GM19324 (cell line): Measurements from ENCODE around the gene TSPAN32.
"Not testable (repeated sequence)": the region's sequence is repeated elsewhere in the genome, so short reads cannot be mapped to it uniquely, and the experiment has no call there.

ENCODE experiments used
- ATAC-seq: cut with Tn5 transposase; IDR thresholded peaks from one replicate; pipeline ENCODE4 v1.9.1; 2021; ENCODE audit warnings: mild to moderate bottlenecking, moderate library complexity; ENCODE audit not compliant: unreplicated experiment, low FRiP score

TSPAN32 gene

DNA sequence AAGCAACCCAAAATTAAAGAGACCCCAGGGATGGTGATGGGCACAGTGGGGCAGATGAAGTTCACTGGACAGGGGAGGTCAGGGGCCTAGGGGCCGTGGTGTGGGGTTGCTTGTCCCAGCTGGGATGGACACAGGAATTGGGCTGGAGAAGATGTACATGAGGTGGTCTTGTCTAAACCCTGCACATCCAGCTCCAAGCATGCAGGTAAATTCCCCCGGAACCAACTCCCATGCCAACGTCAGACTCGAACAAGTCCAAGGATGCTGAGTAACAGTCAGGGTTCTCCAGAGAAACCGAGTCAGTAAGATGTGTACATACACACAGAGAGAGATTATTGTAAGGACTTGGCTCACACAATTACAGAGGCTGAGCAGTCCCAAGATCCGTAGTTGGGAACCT is 28.9 kb downstream of the TSPAN32 start:
- ATAC-seq = no peak

DNA sequence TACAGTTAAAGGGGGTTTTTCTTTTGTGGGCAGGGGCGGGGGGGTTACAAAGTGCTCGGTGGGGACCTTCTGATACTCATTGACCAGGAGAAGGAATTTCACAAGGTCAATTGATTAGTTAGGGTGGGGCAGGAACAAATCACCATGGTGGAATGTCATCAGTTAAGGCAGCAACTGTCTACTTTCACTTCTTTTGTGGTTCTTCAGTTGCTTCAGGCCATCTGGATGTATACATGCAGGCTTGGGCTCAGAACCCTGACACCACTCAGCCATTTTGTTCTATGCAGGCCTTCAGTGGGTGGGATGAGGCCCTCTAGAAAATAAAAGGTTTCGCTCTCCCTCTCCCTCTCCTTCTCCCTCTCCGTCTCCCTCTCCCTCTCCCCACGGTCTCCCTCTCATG is 29.6 kb downstream of the TSPAN32 start:
- ATAC-seq = no peak

DNA sequence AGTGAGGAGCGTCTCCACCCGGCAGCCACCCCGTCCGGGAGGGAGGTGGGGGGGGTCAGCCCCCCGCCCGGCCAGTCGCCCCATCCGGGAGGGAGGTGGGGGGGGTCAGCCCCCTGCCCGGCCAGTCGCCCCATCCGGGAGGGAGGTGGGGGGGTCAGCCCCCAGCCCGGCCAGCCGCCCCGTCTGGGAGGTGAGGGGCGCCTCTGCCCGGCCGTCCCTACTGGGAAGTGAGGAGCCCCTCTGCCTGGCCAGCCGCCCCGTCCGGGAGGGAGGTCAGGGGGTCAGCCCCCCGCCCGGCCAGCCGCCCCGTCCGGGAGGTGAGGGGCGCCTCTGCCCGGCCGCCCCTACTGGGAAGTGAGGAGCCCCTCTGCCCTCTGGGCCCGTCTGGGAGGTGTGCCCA is 30.8 kb downstream of the TSPAN32 start:
- not testable (repeated sequence) for ATAC-seq

DNA sequence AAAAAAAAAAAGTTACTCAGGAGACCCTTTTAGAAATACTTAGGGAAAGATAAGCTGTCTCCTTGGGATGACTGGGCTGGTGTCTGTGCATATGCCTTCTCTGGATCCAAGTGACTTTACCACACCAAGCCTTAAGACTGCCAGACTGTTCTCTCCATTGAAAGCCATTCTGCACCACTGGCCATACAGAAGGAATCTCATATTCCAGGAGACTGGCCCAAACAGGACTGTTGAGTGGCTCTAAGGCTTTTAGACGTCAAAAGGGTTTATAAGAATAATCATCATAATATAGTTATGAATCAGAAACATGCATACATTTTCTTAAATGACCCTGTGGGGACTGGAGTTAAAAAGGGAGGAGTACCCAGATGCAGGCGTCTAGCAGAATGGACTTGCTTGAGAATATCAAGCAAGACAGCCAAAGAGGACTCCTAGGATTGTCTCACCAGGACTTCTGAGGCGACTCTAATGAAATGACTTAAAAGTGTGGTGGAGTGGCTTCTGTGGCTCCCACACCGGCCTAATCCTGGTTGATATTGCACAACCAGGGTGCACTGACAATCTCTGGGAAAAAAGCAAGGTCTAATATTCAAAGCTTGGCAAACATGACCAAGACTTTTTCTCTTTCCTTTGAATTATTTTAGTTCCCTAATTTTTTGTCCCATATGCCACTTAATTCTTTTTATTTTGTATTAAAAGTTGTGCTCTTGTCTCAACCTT is 31.8 kb downstream of the TSPAN32 start:
- not testable (repeated sequence) for ATAC-seq

DNA sequence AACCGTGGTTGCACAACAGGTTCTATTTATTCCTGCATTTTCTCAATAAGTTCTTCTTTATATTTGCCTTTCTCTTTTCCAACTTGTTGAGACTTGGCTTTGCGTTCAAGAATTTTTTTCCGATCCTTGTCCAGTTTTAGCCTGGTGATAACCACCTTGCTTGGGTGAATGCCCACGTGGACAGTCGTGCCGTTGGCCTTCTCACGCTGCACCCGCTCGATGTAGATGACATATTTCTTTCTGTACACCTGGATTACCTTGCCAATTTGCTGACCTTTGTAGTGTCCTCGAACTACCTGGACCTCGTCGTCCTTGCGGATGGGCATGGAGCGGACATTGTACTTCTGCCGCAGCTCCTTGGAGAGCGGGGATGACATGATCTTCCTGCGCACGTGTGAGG is 33.5 kb downstream of the TSPAN32 start:
- not testable (repeated sequence) for ATAC-seq

DNA sequence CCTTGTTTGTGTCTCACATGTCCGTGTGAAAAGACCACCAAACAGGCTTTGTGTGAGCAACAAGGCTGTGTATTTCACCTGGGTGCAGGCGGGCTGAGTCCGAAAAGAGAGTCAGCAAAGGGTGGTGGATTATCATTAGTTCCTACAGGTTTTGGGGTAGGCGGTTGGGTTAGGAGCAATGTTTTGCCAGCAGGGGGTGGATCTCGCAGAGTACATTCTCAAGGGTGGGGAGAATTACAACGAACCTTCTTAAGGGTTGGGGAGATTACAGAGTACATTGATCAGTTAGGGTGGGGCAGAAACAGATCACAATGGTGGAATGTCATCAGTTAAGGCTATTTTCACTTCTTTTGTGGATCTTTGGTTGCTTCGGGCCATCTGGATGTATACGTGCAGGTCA is 36.9 kb downstream of the TSPAN32 start:
- not testable (repeated sequence) for ATAC-seq

DNA sequence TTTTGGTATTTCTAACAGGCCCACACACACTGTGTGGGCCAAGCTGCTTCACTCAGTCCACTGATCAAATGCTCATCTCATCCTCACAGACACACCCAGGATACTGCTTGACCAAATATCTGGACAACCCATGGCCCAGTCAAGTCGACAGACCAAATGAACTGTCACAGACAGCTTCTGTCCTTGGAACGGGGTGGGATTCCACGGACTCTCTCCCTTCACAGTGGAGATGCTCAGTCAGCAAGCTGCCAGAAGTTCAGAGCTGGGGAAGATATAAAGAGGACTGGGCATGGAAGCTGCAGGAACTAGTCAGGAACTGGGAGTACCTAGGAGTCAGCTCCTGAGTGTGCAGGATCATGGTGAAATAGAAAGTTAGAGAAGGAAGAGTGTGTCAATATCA is 40.7 kb downstream of the TSPAN32 start:
- no peak for ATAC-seq

DNA sequence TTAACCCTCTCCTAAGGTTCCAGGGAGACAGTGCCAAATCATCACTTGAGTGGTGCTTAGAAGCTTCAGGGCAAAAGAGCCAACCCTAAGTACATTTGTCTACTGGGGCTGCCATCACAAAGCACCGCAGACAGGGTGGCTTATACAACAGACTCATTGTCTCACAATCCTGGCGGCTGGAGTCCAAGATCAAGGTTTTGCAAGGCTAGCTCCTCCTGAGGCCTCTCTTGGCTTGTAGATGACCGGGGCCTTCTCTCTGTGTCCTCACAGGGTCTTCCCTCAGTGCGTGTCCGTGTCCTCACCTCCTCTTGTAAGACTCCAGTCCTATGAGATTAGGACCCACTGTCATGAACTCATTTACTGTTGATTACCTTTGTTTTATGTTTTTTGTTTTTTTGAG is 41.2 kb downstream of the TSPAN32 start:
- ATAC-seq = no peak

DNA sequence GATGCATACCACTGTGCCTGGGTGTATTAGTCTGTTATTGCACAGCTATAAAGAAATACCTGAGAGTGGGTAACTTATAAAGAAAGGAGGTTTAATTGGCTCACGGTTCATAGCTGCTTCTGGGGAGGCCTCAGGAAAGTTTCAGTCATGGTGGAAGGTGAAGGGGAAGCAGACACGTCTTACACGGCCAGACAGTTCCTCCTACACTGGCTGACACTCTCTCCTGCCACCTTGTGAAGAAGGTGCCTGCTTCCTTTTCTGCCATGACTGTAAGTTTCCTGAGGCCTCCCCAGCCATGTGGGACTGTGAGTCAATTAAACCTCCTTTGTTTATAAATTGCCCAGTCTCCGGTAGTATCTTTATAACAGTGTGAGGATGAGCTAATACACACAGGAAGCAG is 41.7 kb downstream of the TSPAN32 start:
- no peak for ATAC-seq

DNA sequence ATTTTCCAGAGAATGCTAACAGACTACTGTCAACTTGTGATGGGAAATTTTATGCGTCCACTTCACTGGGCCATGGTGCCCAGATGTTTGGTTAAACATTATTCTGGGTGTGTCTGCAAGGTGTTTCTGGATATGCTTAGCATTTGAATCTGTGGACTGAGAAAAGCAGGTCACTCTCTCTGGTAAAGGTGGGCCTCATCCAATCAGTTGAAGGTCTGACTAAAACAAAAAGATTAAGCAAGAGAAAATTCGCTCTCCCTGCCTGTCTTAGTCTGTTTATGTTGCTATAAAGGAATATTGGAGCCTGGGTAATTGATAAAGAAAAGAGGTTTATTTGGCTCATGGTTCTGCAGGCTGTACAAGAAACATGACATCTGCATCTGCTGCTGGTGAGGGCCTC is 43.2 kb downstream of the TSPAN32 start:
- no peak for ATAC-seq

DNA sequence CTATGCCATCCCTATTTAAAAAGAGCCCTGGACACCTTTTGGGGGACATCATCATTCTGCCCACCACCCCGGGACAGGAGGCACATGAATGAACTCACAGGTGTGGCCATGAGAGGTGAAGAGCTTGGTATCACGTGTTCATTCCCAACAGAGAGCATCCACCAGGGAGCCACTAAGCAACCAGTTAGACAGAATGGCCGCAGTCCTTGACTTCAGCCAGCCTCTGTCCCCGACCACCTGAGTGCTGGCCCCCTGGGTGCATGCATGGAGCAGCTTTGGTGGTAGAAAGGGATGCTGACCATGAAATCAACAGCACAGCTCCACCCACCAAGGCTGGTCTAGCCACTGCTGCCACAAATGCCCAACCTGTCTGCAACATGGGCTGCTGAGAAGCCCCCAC is 44.2 kb downstream of the TSPAN32 start:
- no peak for ATAC-seq

DNA sequence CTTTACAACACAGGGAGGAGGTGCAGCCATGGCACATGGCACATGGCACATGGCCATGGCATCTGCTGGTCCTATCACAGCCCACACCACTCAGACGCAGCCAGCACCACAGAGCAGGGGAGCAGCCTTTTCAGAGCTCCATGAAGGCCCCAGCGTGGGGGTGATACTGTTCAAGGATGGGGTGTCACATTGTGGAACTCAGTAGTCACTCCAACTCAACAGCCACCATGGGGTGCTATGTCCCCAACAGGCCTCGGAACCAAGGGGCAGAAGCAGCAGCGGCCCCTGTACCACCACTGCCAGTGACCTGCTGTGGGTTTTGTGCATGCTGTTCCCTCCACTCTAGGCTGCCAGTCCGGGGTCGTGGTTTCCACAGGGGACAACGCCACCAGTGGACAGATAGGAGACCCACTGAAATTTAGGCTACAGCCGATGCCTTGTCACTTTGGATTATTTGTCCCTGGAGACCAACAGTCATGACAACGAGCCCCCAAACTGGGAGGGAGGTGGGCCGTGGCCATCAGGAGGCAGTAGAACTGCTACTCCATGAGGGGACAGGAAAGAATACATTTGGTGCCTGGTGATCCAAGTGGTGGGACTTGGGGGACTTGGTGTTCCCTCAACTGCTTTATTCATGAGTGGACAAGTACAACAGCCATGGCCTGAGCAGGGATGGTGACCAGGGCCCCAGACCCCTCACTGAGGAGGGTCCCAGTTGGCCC is 44.9 kb downstream of the TSPAN32 start:
- no peak for ATAC-seq

DNA sequence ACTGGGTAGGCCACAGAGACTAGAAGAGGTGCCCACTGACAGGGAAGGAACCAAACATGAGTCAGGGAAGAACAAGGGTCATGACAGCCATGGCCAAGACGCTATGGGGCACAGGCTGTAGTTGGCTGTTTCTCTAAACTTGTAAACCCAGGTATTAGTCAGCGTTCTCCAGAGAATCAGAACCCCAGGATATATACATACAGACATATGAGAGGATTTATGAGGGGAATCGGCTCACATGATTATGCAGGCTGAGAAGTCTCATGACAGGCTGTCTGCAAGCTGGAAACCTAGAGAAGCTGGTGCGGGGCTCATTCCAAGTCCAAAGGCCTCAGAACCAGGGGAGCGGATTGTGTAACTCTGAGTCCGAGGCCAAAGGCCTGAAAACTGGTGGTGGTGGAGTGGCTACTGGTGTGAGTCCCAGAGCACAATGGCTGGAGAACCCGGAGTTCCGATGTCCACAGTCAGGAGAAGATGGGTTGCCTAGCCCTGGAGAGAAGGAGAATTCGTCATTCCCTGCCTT is 45.6 kb downstream of the TSPAN32 start:
- ATAC-seq = no peak

DNA sequence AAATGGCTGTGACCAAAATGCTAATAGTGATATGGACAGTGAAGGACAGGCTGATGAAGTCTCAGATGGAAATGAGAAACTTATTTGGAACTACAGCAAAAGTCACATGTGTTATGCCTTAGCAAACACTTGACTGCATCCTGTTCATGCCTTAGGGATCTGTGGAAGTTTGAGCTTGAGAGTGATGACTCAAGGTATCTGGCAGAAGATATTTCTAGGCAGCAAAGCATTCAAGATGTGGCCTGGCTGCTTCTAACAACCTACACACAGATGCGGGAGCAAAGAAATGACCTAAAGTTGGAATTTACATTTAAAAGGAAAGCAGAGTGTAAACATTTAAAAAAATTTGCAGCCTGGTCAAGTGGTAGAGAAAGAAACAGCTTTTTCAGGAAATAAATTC is 47.2 kb downstream of the TSPAN32 start:
- ATAC-seq = no peak

DNA sequence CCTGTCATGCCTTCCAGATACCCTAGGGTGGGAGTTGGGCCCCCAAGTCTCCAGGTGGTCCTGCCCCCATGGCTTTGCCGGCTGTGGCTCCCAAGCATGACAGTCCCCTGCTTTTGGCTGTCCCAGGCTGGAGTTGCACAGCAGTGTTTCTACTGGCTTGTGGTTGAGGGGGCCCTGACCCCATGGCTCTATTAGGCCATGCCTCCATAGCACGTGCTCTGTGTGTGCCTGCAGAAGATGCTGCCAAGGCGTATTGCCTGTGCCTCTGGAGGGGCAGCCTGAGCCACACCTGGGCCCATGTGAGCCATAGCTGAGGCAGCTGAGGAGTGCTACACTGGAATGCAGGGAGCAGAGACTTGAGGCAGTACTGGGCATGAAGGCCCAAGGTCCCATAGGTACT is 49.9 kb downstream of the TSPAN32 start:
- ATAC-seq = no peak

DNA sequence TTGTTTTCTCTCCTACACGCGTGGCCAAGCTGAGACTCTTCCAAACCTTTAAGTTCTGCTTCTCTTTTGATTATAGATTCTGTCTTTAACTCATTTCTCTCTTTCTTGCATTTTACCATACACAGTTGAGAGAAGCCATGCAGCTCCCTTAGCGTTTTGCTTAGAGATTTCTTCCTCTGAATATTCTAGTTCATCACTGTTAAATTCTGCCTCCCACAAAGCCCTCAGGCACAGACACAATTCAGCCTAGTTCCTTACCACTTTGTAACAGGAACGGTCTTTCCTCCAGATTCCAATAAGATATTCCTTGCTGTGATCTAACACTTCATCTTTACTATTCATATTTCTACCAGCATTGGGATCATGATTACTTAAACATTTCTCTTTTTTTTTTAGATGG is 50.6 kb downstream of the TSPAN32 start:
- ATAC-seq = no peak

DNA sequence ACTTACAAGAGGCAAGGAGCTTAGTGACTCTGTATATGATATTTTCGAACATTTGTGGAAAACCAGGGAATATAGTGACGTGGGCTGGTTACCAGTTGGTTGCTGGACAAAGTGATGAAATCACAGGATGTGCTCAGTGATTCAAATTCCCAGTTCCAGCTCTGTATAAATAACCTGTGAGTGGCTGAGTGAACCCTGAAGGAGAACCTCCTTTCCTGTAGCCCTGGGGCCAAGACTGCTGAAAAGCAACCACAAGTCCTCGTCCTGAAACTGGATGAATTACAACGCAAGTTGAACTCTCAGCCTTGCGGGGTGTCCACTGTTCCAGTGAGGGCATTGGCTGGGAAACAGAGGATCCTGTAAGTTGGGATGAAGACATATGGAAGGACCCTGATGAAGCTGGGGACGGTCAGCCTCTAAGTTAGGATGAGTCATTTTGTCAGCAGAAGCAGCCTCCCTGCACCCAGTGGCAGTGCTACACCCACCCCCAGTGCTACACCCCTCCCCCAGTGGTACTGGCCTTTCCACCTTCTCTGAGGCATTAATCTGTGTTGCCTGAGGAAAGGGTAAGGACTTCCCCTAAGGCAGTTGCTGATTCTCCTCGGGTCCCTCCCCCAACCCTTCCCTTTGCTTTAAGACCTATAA is 53.3 kb downstream of the TSPAN32 start:
- no peak for ATAC-seq

DNA sequence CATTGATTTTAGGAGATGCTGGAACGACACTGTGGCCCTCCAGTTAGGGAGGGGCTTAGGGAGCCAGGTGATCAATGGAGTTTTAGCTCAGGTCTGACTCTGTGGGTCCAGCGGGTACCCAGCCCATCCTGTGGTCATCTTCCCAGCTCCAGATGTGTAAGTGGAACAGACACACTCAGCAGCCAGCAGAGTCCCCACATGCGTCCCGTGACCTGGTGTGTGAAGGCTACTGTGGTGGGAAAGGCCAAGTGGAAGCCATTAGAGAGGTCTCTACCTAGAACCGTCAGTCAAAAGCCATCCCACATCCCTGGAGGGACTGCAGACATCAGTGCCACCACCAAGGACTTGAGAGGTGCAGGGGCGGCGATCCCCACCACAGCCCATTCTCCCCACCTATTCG is 55.4 kb downstream of the TSPAN32 start:
- no peak for ATAC-seq

DNA sequence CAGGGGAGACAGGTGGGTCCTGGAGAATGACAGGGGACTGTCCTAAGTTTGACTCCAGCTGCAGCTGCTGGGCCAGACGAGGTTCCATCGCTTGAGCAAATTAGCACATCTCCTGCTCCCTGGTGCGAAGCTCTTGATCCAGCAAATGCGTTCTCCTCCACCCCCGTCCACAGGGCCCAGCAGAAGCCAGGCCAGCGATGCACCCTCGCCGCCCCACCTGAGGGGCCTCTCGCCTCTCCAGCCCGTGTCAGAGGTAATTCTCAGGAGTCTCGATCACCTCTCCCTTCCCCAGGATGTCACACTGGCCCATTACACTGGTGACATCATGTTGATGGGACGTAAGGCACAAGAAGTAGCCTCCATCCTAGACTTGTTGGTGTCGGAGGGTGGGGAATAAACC is 55.8 kb downstream of the TSPAN32 start:
- ATAC-seq = not testable (repeated sequence)

DNA sequence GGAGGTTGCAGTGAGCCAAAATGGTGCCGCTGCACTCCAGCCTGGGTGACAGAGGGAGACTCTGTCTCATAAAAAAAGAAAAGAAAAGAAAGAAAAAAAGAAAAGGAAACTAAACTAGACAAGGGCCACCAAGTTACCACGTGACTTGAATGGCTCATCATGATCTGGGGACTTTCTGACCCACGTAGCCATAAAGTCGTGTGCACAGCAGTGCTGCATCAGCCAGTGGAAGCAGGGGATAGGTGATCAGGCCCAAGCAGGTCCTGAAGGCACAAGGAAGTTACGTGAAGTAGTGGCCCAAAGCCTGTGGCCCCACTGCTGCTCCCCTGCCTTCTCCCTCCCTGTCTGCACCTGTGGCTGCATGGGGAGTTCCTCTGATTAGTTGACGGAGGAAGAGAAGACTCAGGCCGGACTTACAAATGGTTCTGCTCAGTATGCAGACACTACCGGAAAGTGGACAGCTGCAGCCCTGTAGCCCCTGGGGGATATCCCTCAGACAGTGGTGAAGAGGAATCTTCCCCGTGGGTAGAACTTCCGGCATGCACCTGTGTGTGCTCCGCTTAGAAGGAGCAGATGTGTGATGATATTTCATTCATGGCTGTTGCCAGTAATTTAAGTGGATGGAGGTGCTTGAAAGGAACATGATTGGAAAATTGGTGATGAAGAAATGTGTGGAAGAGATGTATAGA is 57.1 kb downstream of the TSPAN32 start:
- no peak for ATAC-seq

DNA sequence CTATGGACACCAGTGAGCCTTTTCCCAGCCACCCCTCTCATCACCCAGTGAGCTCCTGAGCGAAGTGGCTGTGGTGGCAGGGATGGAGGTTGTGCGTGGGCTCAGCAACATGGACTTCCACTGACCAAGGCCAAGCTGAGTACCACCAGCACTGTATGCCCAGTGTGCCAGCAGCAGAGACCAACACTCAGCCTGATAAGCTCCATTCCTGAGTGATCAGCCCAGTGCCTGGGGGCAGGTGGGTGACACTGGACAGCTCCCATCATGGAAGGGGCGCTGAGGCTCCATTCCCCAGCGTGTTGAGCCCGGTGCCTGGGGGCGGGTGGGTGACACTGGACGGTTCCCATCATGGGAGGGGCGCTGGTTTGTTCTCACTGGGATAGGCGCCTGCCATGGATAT is 57.7 kb downstream of the TSPAN32 start:
- no peak for ATAC-seq
